ENCODE measurements around the gene FOXP2.

GRCh38 chr7:114534953-114535352, 120.3 kb downstream of the FOXP2 start:
- TF ChIP-seq GATA2 (IDR thresholded peaks at IDR 0.05; ENCODE audit: low read depth, low read length) = no peak
- TF ChIP-seq GATA3 (IDR thresholded peaks at IDR 0.05; ENCODE audit: low read depth, low read length) = no peak

Measured in SH-SY5Y (cell line).